Measurements from ENCODE around the gene MME. TPM values are rescaled to one million over a fixed set of nuclear protein-coding genes. Genes with fewer than 3 reads are reported as not detected.

Gene MME
- total and polyA plus RNA-seq, 5 donors: 0.88 to 3.5 (median 2.5) TPM

Other genes starting within 250 kb of the MME start
- gene STRIT1, start 213.4 kb downstream of the MME start, total RNA-seq: under 1 TPM in 1 of 4 donors, not detected in 3; 0.35 TPM
- 0.14 TPM for gene STRIT1, start 213.4 kb downstream of the MME start, polyA plus RNA-seq

Measured in right cardiac atrium (tissue), 5 donors.